ENCODE measurements around the gene SPNS3. TPM values are rescaled to one million over a fixed set of nuclear protein-coding genes. Genes with fewer than 3 reads are reported as not detected.

Gene SPNS3
- total RNA-seq, 1 donor from 2014 or later = not detected

DNA sequence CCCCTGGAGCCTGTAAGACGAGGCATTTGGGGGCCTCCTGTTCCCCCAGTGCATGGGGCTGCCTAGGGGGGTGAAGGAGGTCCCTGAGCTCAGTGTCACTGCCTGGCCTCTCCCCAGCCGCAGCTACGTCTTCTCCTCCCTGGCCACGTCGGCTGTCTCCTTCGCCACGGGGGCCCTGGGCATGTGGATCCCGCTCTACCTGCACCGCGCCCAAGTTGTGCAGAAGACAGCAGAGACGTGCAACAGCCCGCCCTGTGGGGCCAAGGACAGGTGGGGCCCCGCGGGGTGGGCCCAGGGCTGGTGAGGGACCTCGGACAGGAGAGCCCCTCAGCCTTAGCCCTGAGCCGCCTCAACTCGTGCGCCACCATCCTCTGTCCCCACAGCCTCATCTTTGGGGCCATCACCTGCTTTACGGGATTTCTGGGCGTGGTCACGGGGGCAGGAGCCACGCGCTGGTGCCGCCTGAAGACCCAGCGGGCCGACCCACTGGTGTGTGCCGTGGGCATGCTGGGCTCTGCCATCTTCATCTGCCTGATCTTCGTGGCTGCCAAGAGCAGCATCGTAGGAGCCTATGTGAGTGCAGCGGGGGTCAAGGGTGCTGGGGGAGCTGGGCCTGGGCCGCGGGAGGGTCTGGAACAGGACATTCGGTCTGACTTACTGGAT lies 99.3 kb downstream of the SPNS3 start:
- TF ChIP-seq, protein P1, sequence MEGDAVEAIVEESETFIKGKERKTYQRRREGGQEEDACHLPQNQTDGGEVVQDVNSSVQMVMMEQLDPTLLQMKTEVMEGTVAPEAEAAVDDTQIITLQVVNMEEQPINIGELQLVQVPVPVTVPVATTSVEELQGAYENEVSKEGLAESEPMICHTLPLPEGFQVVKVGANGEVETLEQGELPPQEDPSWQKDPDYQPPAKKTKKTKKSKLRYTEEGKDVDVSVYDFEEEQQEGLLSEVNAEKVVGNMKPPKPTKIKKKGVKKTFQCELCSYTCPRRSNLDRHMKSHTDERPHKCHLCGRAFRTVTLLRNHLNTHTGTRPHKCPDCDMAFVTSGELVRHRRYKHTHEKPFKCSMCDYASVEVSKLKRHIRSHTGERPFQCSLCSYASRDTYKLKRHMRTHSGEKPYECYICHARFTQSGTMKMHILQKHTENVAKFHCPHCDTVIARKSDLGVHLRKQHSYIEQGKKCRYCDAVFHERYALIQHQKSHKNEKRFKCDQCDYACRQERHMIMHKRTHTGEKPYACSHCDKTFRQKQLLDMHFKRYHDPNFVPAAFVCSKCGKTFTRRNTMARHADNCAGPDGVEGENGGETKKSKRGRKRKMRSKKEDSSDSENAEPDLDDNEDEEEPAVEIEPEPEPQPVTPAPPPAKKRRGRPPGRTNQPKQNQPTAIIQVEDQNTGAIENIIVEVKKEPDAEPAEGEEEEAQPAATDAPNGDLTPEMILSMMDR (IDR thresholded peaks at IDR 0.05; ENCODE audit: insufficient read depth, low read length, severe bottlenecking) = no peak
- H3K4me3 ChIP-seq (ENCODE audit: low read depth, low read length) = no peak overlapping the region
- DNase-seq (ENCODE audit: low read depth) (no peak), FAIRE-seq (no peak)
- peaks cover 3% of the 10 kb centered on the region for H3K36me3 ChIP-seq (ENCODE audit: control insufficient read depth, insufficient read depth, low read length)
- H3K27me3 ChIP-seq (ENCODE audit: control insufficient read depth, insufficient read depth, low read length) = peaks cover 5% of the 10 kb centered on the region

DNA sequence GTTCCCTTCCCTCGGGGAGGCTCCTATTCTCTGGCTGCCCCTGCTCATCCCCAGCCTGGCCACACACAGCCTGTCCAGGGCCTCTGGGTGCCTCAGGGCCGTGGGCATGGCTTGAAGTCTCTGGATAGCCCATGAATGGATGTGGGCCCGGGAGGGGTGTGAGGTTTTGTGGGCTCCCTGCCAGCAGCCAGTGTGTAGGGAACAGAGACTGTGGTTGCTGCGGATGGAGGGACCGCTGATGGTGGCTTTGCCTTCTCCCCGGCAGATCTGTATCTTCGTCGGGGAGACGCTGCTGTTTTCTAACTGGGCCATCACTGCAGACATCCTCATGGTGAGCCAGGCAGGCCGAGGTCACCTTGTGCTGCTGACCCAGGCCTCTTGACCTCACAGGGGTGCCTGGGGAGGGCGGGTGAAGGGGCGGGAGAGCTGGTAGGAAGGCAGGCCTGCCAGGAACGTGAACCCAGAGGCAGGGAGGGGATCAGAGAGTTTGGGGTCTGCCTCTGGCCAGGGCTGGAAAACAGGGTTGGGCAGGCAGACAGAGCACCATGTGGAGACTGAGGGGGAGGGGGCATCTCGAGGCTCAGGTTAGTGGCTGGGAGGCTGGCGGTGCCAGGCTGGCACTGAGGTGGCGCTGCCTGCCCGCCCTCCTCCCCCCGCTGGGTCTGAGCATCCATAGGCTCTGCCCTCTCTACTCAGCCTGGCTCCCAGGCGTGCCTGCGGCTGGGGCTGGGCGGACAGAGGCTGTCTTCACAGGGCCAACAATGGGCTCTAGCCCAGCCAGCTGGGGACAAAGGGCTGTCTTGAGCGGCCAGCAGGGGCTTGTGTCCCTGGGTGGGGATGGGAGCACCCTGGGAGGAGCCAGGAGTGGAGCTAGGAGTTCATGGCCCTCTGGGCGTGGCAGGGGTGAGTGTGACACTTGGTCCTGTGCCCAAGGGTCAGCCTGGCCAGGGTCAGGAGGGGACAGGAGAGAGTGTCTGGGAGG lies 100.1 kb downstream of the SPNS3 start:
- Histone ChIP-seq H3K27me3 (ENCODE audit: control insufficient read depth, insufficient read depth, low read length) (peaks cover 5% of the 10 kb centered on the region), H3K4me3 (ENCODE audit: low read depth, low read length) (no peak overlapping the region), H3K36me3 (ENCODE audit: control insufficient read depth, insufficient read depth, low read length) (peaks cover 3% of the 10 kb centered on the region)
- TF ChIP-seq, protein P1 (IDR thresholded peaks at IDR 0.05; ENCODE audit: insufficient read depth, low read length, severe bottlenecking) = no peak
- DNase-seq (ENCODE audit: low read depth) (no peak), FAIRE-seq (no peak)

DNA sequence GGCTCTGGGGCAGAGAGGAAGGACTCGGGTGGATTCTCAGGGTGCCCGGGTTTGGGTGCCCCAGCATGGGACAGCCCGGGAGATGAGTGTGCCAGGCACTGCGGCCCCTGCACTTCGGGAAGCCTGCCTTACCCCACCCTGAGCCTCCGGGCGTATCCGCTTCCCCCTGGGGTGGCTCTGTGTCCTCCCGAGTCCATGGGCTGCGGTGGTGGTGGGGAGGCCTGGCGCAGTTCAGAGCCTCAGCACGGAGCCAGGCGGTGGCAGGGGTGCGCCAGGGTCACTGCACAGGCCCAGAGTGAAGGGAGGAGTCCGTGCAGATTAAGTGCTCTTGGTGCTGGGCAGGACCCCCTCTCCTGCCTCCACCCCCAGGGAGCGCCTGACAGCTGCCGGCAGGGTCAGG lies 100.8 kb downstream of the SPNS3 start:
- DNase-seq (ENCODE audit: low read depth) (no peak), FAIRE-seq (no peak)
- Histone ChIP-seq H3K27me3 (ENCODE audit: control insufficient read depth, insufficient read depth, low read length) (peaks cover 5% of the 10 kb centered on the region), H3K4me3 (ENCODE audit: low read depth, low read length) (no peak overlapping the region), H3K36me3 (ENCODE audit: control insufficient read depth, insufficient read depth, low read length) (peaks cover 5% of the 10 kb centered on the region)
- TF ChIP-seq, protein P1 (IDR thresholded peaks at IDR 0.05; ENCODE audit: insufficient read depth, low read length, severe bottlenecking) = no peak

DNA sequence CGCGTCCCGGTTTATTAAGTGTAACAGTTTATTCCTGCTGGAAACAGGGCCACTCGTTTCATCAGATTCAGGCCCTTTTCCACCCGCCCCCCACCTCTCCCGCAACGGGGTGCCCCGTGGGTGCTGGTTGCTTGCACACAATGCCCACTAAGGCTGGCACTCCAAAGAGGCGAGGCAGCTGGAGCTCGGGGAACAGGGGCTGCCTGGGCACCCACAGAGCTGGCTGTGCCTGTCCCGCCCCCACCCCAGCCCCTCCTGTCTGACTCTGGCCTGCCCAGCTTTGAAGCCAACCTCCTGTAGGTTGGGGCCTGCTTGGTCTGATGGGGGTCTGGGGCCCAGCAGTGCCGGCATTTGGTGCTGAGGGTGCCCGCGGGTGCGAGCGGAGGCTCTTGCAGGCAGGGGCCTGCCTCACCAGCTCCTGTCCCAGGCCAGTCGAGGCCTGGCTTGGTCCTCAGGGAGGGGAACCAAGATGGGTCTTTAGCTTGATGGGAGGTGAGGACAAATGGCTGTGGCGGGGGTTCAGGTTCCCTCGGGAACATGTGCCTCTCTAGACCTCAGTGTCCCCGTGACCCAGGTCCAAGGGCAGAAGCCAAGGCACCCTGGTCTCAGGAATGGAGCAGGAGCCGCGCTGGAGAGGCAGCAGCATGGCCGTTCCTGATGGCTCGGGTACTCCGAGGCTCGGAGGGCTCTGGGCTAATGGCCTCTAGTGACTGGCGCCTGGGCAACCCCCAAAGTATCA lies 101.4 kb downstream of the SPNS3 start:
- DNase-seq (ENCODE audit: low read depth) (no peak), FAIRE-seq (no peak)
- no peak overlapping the region for H3K4me3 ChIP-seq (ENCODE audit: low read depth, low read length)
- H3K27me3 ChIP-seq (ENCODE audit: control insufficient read depth, insufficient read depth, low read length) = peaks cover 5% of the 10 kb centered on the region
- H3K36me3 ChIP-seq (ENCODE audit: control insufficient read depth, insufficient read depth, low read length) = peaks cover 8% of the 10 kb centered on the region
- TF ChIP-seq, protein P1 (IDR thresholded peaks at IDR 0.05; ENCODE audit: insufficient read depth, low read length, severe bottlenecking) = no peak

DNA sequence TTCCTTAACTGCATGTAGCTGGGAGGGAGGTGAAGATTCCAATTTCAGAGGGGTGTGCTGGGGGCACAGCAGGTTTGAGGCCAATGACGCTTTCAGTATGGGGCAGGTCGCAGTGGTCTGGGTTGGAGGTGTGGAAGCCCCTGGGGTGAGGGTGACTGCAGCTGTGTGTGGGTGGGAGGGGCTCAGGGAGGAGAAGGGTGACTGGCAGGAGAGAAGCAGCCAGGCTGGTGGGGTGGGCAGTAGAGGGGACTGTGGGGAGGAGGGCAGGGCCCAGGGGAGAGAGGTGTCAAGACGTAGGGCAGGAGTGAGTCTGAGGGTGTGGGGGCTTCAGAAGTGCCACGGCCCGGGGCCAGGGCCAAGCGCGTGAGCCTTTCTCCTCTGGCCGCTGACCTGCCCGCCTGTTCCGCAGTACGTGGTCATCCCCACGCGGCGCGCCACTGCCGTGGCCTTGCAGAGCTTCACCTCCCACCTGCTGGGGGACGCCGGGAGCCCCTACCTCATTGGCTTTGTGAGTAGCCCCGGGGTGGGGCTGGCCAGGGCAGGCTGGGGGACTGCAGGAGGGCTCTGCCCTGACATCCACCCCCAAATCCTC lies 102.0 kb downstream of the SPNS3 start:
- no peak for DNase-seq (ENCODE audit: low read depth)
- peaks cover 5% of the 10 kb centered on the region for H3K27me3 ChIP-seq (ENCODE audit: control insufficient read depth, insufficient read depth, low read length)
- peaks cover 13% of the 10 kb centered on the region for H3K36me3 ChIP-seq (ENCODE audit: control insufficient read depth, insufficient read depth, low read length)
- TF ChIP-seq, protein P1 (IDR thresholded peaks at IDR 0.05; ENCODE audit: insufficient read depth, low read length, severe bottlenecking) = no peak
- FAIRE-seq = no peak
- H3K4me3 ChIP-seq (ENCODE audit: low read depth, low read length) = no peak overlapping the region

Data from bronchial epithelial cell (primary cell).